Lung (tissue), 12 donors: Measurements from ENCODE around the gene CYSRT1. TPM values are rescaled to one million over a fixed set of nuclear protein-coding genes. Genes with fewer than 3 reads are reported as not detected.

Experiments used
- ATAC-seq: fragments of 200-7000 bp; cut with Tn5 transposase; one replicate; pipeline ENCODE4 v1.9.1; 2020; ENCODE audit warnings: moderate number of reproducible peaks; ENCODE audit not compliant: insufficient read depth, low FRiP score
- DNase-seq, 3 donors: peaks; one replicate each; pipeline ENCODE4 v3.0.0-alpha.2; 2013 to 2017
- H3K27ac ChIP-seq, 2 donors: one replicate each; pipeline ENCODE4 v1.5.1; 2013; ENCODE audit warnings: mild to moderate bottlenecking in 2 of 2, moderate library complexity in 2 of 2, control low read depth in 1 of 2, inconsistent platforms in 1 of 2, low read depth in 1 of 2, low read length in 1 of 2
- H3K27me3 ChIP-seq, 3 donors: one replicate each; pipeline ENCODE4 v1.5.1; 2013; ENCODE audit warnings: low read length in 2 of 3; ENCODE audit not compliant: control insufficient read depth in 3 of 3, insufficient read depth in 3 of 3
- H3K36me3 ChIP-seq, 4 donors: one replicate each; pipeline ENCODE4 v1.5.1; 2013; ENCODE audit warnings: low read length in 4 of 4, mild to moderate bottlenecking in 1 of 4, moderate library complexity in 1 of 4; ENCODE audit not compliant: control insufficient read depth in 4 of 4, insufficient read depth in 4 of 4
- H3K4me1 ChIP-seq, 5 donors: one replicate each; pipeline ENCODE4 v1.5.1; 2013; ENCODE audit warnings: low read length in 5 of 5, mild to moderate bottlenecking in 2 of 5, moderate library complexity in 1 of 5; ENCODE audit not compliant: control insufficient read depth in 5 of 5, insufficient read depth in 5 of 5
- H3K4me3 ChIP-seq: one replicate; pipeline ENCODE4 v1.5.1; 2013; ENCODE audit warnings: mild to moderate bottlenecking, control low read depth, moderate library complexity
- H3K9ac ChIP-seq, 2 donors: one replicate each; pipeline ENCODE4 v1.5.1; 2013; ENCODE audit warnings: low read length in 2 of 2, control low read depth in 1 of 2; ENCODE audit not compliant: insufficient read depth in 1 of 2
- H3K9me3 ChIP-seq, 4 donors: one replicate each; pipeline ENCODE4 v1.5.1; 2013; ENCODE audit warnings: low read length in 3 of 4, mild to moderate bottlenecking in 1 of 4, moderate library complexity in 1 of 4; ENCODE audit not compliant: control insufficient read depth in 4 of 4, insufficient read depth in 3 of 4
- CTCF ChIP-seq: IDR thresholded peaks from 2 replicates; pipeline ENCODE4 v1.5.1; 2012; ENCODE audit warnings: mild to moderate bottlenecking; ENCODE audit errors: control extremely low read depth, extremely low read depth
- WGBS, 2 donors: extraction: QIAGEN DNeasy Blood & Tissue Kit; methylation state at CpG; one replicate each; pipeline ENCODE4 v1.1.7; 2013; 5-methylcytosine and 5-hydroxymethylcytosine counted together
- polyA plus RNA-seq, 2 donors: library from polyadenylated mRNA; stranded (reverse); fragments of 200-250 nt; gene quantifications; one replicate each; pipeline ENCODE4 v1.2.1, GENCODE V29; 2013
- total RNA-seq, 2 donors: library from RNA; depleted of rRNA in 1 of 2; stranded (reverse); fragments of >200 nt in 1 of 2; gene quantifications; one replicate each; pipeline ENCODE4 v1.2.1, GENCODE V29; 2014 to 2021
- donor health status: control.
- donor health status: control.
- donor health status: Bipolar disorder and iron deficiency.
- donor health status: healthy.
- donor health status: DM: yes; HTN: yes; CAD: no.

CYSRT1 gene
- total and polyA plus RNA-seq, 4 donors, result 0.70 to 2.7 (median 0.92) TPM; not detected in 1

DNA sequence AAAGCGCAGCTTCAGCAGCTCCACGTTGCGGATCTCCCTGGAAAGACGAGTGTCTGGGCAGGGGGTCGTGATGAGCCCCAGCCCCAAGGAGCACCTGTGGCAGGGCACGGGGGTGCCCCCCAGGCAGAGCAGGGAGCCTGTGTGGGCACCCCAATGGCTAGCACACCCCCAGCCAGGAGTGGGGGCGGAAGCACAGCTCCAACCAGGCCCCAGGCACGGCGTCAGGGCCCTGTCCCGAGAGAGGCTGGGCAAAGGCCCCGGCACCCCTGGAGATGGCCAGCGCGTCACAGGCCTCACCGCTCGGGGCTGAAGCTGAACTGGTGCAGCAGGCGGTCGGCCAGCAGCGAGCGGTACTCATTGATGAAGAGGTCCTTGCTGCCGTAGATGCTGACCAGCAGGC, 44.5 kb upstream of the CYSRT1 start:
- TF ChIP-seq CTCF, result no peak
- H3K36me3 ChIP-seq, result peaks cover 8 to 79% (median 29%) of the 10 kb centered on the region in 4 donors
- 95 to 97% methylated on average over 20 of the region's 20 CpGs for WGBS, 2 donors
- DNase-seq (no peak), ATAC-seq (no peak)
- peaks cover 0 to 1% (median 0%) of the 10 kb centered on the region in 5 donors for H3K4me1 ChIP-seq
- H3K9ac ChIP-seq, result no peak overlapping the region
- no peak overlapping the region for H3K4me3 ChIP-seq
- H3K27me3 ChIP-seq, result no peaks in the 10 kb centered on the region
- no peak overlapping the region for H3K27ac ChIP-seq
- peaks cover 0 to 2% (median 0%) of the 10 kb centered on the region in 4 donors for H3K9me3 ChIP-seq

- 96 to 97% methylated on average over 19 to 22 of the region's 22 CpGs for WGBS, 2 donors
- no peak for TF ChIP-seq CTCF
- H3K27me3 ChIP-seq, result no peaks in the 10 kb centered on the region
- no peak overlapping the region for H3K9ac ChIP-seq
- H3K4me3 ChIP-seq, result no peak overlapping the region
- H3K27ac ChIP-seq, result no peak overlapping the region
- ATAC-seq, result no peak
- H3K9me3 ChIP-seq, result peaks cover 0 to 2% (median 0%) of the 10 kb centered on the region in 4 donors
- peaks cover 0 to 12% (median 2%) of the 10 kb centered on the region in 5 donors for H3K4me1 ChIP-seq
- no peak for DNase-seq
- peaks cover 8 to 89% (median 32%) of the 10 kb centered on the region in 4 donors for H3K36me3 ChIP-seq
Observed at GRCh38 chr9:137181680-137182079, 43.3 kb upstream of the CYSRT1 start.

- H3K36me3 ChIP-seq, result peaks cover 8 to 84% (median 32%) of the 10 kb centered on the region in 4 donors
- no peak for TF ChIP-seq CTCF
- H3K4me3 ChIP-seq, result no peak overlapping the region
- no peak overlapping the region for H3K9ac ChIP-seq
- no peak for DNase-seq
- 94 to 96% methylated on average over 17 of the region's 17 CpGs for WGBS, 2 donors
- peaks cover 3 to 23% (median 11%) of the 10 kb centered on the region in 5 donors for H3K4me1 ChIP-seq
- peaks cover 0 to 2% (median 0%) of the 10 kb centered on the region in 4 donors for H3K9me3 ChIP-seq
- no peaks in the 10 kb centered on the region for H3K27me3 ChIP-seq
- no peak overlapping the region for H3K27ac ChIP-seq
- ATAC-seq, result no peak
Observed at GRCh38 chr9:137182836-137183235, 42.1 kb upstream of the CYSRT1 start.
